T-helper 1 cell treated with Interleukin-12 subunit alpha and Interleukin-12 subunit beta and Interleukin-4 antibody, amounts not matched to agents 30 ng/mL and 1 ng/mL, for 36 hours (primary cell): Measurements from ENCODE around the gene EMID1. TPM values are rescaled to one million over a fixed set of nuclear protein-coding genes. Genes with fewer than 3 reads are reported as not detected.
"Not testable (repeated sequence)": the region's sequence is repeated elsewhere in the genome, so short reads cannot be mapped to it uniquely, and the experiment has no call there.

Experiments
- intact Hi-C: fragments of 100-400 bp; cut with micrococcal nuclease; formaldehyde crosslinking; loops from one replicate; pipeline ENCODE4 v1.15.1; 2024
- total RNA-seq: library from RNA; stranded (reverse); gene quantifications from 2 replicates; pipeline ENCODE4 v1.2.3, GENCODE V29; 2022

Gene EMID1
- total RNA-seq, 1 donor from 2014 or later: not detected

DNA sequence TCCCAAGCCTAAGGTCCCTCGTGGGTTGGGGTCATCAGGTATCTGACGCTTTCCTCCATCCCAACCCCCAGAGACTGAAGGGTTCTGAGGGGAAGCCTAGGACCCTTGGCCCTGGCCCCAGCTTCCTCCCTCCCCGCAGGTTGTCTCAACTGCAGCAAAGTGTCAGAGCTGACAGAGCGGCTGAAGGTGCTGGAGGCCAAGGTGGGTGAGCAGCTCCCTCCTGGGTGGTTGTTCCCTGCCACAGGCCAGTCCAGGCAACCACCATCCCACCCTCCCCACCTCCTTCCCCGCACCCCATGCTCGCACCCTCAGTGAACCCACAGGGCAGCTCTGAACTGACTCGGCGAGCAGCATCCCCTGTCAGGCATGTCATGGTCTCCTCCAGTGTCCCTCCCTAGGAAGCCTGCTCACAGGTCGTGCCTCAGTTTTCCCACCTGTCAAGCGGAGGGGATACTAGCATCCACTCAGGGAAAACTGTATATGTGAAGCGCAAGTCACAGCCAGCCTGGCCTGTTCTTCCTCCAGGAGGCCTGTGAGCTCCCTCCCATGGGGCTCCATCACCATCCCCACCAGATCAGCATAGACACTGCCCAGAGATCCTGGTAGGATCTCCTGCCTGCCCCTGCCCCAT is 20.8 kb downstream of the EMID1 start:
- intact Hi-C loops: no loop called here

DNA sequence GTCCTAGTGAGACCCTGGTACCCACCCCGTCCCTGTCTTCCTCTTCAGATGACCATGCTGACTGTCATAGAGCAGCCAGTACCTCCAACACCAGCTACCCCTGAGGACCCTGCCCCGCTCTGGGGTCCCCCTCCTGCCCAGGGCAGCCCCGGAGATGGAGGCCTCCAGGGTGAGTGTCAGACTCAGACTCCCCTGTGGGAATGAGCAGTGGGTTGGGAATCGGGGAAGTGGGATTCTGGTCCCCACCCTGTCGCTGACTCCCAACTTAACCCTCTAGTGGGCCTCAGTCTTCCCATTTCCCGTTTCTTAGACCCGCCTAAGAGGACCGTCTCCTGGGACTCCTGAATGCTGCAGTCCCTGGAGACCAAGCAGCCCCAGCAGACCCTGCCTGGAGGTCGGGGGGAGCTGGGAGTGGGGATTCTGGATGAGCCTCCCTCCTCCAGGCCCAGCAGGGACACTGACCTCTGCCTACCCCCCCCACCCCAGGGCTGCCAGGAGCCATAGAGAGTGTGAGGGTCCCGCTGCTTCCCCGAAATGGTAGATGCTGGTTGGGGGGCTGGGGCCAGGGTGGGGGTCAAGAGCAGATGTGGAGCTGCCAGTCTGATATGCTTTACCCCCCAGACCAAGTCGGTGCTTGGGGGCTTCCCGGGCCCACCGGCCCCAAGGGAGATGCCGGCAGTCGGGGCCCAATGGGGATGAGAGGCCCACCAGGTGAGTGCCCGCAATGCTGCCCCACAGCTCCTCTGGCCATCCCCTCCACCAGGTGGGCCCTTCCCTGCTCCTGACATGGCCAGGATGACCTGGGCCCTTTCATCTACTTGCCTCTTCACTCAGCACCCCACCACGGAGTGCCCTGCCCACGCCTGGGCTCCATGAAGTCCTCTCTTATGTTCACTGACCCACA is 25.5 kb downstream of the EMID1 start:
- intact Hi-C loops: no loop called here

DNA sequence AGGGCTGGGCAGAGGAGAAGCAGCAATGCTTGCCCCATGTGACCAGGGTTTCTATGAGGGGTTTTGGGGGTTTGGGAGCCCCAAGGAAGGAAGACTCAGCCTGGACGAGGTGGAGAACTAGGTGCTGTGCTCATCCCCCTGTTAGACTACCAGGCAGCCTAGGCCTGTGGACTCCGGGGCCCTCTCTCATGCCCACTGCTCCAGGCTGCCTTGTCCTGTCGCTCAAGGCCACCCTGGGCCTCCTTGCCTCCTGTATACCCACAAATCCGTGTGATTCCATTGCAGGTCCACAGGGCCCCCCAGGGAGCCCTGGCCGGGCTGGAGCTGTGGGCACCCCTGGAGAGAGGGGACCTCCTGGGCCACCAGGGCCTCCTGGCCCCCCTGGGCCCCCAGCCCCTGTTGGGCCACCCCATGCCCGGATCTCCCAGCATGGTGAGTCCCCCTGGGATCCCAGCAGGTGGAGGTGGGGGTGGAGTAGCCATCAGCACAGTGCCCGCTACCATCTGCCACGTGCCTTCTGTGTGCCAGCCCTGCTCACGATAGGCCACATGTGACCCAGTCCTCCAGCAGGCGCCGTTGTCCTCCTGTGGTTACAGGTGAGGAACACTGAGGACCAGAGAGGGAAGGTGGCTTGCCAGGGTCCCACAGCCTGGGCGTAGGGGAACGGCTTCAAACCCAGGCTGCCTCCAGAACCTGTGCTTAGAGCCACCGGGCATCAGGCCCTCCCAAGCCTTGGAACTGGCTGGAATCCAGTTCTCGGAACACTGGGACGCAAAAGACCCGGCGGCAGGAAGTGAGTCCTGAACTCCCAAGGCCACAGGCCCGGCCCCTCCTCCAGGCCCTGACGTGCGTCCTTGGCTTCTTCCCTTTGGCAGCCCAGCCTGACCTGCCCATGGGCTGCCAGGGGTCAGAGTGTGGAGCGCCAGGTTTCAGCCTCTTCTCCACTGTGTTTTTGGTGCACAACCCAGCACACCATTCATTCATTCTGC is 26.6 kb downstream of the EMID1 start:
- intact Hi-C loops: no loop called here

DNA sequence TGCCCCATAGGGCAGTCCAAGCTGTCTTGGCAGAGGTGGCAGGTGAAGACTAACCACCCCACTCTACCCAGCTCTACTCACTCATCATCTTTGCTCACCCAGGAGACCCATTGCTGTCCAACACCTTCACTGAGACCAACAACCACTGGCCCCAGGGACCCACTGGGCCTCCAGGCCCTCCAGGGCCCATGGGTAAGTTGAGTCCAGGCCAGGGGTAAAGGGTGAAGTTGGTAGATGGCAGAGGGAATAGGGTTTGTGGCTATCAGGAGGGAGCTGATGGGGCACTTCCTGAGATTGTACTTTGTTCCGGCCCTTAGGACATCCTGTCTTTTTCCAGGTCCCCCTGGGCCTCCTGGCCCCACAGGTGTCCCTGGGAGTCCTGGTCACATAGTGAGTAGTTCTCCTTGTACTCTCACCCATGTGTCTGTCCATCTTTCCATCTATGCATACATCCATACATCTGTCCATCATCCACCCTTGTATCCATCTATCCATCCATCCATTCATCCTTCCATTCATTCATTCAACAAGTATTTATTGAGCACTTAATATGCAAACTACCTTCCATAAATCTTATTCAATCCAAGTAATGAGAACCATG is 27.7 kb downstream of the EMID1 start:
- intact Hi-C loops: no loop called here

- intact Hi-C loops: not testable (repeated sequence)
These were observed 34.8 kb downstream of the EMID1 start for GRCh38 chr22:29240481-29240880.

DNA sequence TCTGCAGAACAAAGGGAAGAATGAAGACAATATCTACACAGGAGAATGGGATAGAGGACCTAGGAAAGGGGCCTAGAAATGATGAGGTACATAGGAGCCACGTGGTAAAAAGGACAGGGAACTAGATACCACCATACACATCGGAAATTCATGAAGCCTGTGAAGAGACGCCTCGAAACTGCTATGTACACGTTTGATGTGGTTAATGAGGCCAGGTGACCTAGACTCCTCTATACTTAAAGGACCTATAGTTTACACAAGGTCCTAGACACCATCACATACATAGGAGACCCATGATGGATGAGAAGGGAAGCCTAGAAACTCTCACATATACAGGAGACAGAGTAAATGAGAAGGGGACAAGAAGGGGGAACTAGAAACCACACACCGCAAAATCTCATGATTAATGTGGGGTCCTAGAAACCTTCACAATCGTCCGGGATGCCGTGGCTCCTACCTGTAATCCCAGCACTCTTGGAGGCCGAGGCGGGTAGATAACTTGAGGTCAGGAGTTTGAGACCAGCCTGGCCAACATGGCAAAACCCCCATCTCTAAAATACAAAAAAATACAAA is 38.3 kb downstream of the EMID1 start:
- intact Hi-C loops: loop anchor here (2.0 kb wide), 1 partner anchor 41 kb away; no protein-coding TSS in a partner anchor

GRCh38 chr22:29244785-29245625 is 39.3 kb downstream of the EMID1 start:
- intact Hi-C loops: loop anchor here (1.0 to 2.0 kb wide), 5 partner anchors 42 to 645 kb away; no protein-coding TSS in a partner anchor

GRCh38 chr22:29245626-29246385 is 40.1 kb downstream of the EMID1 start:
- intact Hi-C loops: loop anchor here (1.0 to 2.0 kb wide), 5 partner anchors 43 to 646 kb away; no protein-coding TSS in a partner anchor

GRCh38 chr22:29247891-29248290 is 42.2 kb downstream of the EMID1 start:
- intact Hi-C loops: not testable (repeated sequence)

- intact Hi-C loops: no loop called here
These were observed 45.6 kb downstream of the EMID1 start for GRCh38 chr22:29251265-29251664.

DNA sequence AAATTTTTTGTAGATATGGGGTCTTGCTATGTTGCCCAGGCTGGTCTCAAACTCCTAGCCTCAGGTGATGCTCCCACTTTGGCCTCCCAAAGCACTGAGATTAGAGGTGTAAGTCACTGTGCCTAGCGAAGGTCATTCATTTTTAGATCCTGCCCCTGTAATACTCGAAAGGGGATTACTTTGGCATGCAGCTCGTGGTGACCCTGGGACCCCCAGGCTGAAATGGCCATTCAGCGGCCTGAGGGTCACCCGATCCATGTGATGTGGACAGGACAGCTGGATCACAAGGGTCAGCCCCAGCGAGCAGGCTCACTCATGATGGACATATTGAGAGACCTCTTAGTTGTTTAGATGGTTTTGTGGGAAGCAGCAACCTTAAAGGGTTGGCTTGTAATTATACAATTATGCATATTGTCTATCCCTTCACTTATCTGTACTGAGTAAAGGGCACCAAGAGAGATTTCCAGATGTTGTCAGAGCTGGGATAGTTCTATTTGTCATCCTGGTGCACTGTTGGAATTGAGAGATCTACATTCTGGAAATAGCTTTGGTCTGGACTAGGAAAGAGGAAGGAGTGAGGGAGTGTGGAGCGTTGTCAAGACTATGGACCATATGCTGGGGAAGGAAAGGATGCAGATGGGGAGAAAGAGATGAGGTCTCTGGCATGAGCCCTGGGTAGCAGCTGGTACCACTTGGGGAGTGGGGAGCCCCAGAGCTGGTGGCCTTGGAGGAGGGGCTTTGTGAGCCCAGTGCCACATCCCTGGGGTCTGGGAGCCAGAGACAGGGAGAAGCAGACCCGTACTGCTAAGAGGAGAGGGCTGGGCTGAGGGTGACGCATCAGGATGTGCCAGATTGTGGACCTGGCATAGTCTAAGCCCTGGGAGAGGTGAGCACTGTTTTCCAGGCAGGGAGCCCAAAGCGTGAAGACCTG is 46.5 kb downstream of the EMID1 start:
- intact Hi-C loops: no loop called here

GRCh38 chr22:29253561-29254285 is 48.0 kb downstream of the EMID1 start:
- intact Hi-C loops: no loop called here

DNA sequence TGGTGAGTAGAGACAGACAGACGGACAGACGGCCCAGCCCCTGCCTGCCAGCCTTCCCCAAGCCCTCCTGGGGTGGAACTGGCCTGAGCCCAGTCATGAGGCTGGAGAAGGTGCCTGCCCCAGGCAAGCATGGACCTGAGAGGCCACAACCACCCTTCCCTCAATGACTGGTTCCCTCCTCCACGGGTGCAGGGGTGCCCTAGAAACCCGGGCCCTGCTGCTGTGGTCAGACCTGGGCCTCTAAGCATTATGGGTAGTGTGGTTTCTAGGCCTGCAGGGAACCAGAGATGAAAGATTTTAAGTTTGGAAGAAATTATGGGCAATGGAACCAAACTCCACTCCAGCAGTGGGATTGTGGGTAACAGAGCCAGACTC is 48.6 kb downstream of the EMID1 start:
- intact Hi-C loops: no loop called here

DNA sequence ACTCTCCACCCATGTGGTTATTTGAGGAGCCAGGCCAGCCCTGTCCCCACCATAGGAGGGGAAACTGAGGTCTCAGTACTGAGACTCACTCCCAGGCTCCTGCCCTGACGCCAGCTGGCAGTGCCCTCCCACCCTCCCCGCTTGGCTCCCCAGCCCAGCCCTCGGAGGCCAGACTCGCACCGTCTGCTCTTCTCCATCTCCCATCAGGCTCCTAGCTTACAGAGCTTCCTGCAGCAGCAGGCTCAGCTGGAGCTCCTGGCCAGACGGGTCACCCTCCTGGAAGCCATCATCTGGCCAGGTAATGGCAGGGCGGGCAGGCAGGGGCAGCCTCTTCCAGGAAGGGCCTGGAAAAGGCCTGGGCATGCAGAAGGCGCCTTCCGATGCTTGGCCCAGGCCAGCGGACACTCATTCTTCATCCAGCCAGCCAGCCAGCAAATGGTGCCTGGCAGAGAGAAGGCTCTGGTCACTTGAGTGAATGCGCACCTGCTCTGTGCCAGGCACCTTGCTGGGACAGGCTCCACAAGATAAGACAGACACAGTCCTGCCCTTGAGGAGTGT is 49.4 kb downstream of the EMID1 start:
- intact Hi-C loops: no loop called here

GRCh38 chr22:29256606-29257325 is 51.1 kb downstream of the EMID1 start:
- intact Hi-C loops: no loop called here

DNA sequence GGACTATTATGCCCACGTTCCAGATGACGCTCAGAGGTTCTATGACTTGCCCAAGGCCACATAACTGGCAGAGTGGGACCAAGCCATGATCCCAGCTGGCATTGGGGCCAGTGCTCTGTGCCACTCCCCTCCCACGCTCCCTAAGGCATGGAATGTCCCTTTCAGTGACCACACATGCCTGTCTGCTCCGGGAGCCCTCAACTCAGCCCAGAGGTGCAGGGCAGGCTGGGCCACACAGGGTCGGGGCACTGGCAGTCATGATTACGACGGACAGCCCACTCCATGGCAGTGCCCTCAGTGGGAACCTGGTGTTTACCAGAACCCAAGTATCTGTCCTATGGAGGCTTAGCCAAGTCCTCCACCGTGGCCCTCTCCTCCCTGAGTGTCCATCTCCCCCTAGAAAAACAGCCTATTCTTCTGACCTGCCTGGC is 52.1 kb downstream of the EMID1 start:
- intact Hi-C loops: no loop called here
